IMR-90 (cell line): ENCODE results near the gene GRAMD4. TPM values are rescaled to one million over a fixed set of nuclear protein-coding genes. Genes with fewer than 3 reads are reported as not detected.

Source experiments
- ATAC-seq: fragments of 200-7000 bp; cut with Tn5 transposase; 2 replicates; pipeline ENCODE4 v1.9.1; 2020; ENCODE audit warnings: low read depth, mild to moderate bottlenecking, moderate library complexity
- BruUV-seq: library from RNA; stranded (reverse); fragments of 400-500 nt; replicated peaks from 2 replicates; lab custom pipeline; 2021; lab: Mats Ljungman, UMichigan
- CTCF ChIA-PET: fragments of 300-600 bp; formaldehyde crosslinking; extraction: SDS; loops from one replicate; lab custom pipeline; 2021; ENCODE audit warnings: antibody characterized with exemption; lab: Yijun Ruan, JAX
- POLR2A ChIA-PET: fragments of 300-600 bp; sonication (Branson Sonifier 250); formaldehyde crosslinking; loops from one replicate; lab custom pipeline; 2022; ENCODE audit warnings: antibody characterized with exemption; ENCODE audit not compliant: unreplicated experiment; lab: Charles Lee
- DNase-seq: peaks from one replicate; pipeline ENCODE4 v3.0.0; 2013
- H2AFZ ChIP-seq: replicated peaks from 2 replicates; pipeline ENCODE3; 2013; ENCODE audit warnings: low read length, mild to moderate bottlenecking; ENCODE audit not compliant: poor library complexity
- H2AK5ac ChIP-seq: 2 replicates; pipeline ENCODE4 v1.6.1; 2013; ENCODE audit warnings: low read depth, low read length, inconsistent platforms
- H2AK9ac ChIP-seq: replicated peaks from 2 replicates; pipeline ENCODE3; 2013; ENCODE audit warnings: mild to moderate bottlenecking, low read depth, low read length, moderate library complexity; ENCODE audit not compliant: poor library complexity
- H2BK120ac ChIP-seq: 2 replicates; pipeline ENCODE4 v1.6.1; 2013; ENCODE audit warnings: low read depth, low read length, inconsistent platforms
- H2BK15ac ChIP-seq: 3 replicates; pipeline ENCODE4 v1.6.1; 2013; ENCODE audit warnings: low read depth, low read length, inconsistent platforms
- H2BK20ac ChIP-seq: 2 replicates; pipeline ENCODE4 v1.6.1; 2013; ENCODE audit warnings: low read depth, mild to moderate bottlenecking, inconsistent platforms, low read length, moderate library complexity
- H2BK5ac ChIP-seq: 2 replicates; pipeline ENCODE4 v1.6.1; 2013; ENCODE audit warnings: mild to moderate bottlenecking, low read depth, low read length, inconsistent platforms; ENCODE audit not compliant: poor library complexity, severe bottlenecking
- H3K14ac ChIP-seq: replicated peaks from 2 replicates; pipeline ENCODE4 v1.6.1; 2013; ENCODE audit warnings: low read depth, low read length, inconsistent platforms
- H3K18ac ChIP-seq: 2 replicates; pipeline ENCODE4 v1.6.1; 2013; ENCODE audit warnings: low read depth, low read length, control low read depth
- H3K23ac ChIP-seq: 2 replicates; pipeline ENCODE4 v1.6.1; 2013; ENCODE audit warnings: low read depth, low read length, inconsistent platforms
- H3K27ac ChIP-seq: 2 replicates; pipeline ENCODE4 v1.5.1; 2013; ENCODE audit warnings: mild to moderate bottlenecking, control low read depth, low read length; ENCODE audit not compliant: insufficient read depth
- H3K27me3 ChIP-seq: 2 replicates; pipeline ENCODE4 v1.6.1; 2013; ENCODE audit warnings: low read length; ENCODE audit not compliant: control insufficient read depth, insufficient read depth
- H3K36me3 ChIP-seq: 2 replicates; pipeline ENCODE4 v1.6.1; 2013; ENCODE audit warnings: low read length, mixed read lengths; ENCODE audit not compliant: control insufficient read depth, insufficient read depth
- H3K4ac ChIP-seq: 2 replicates; pipeline ENCODE4 v1.6.1; 2013; ENCODE audit warnings: low read depth, low read length, inconsistent platforms
- H3K4me1 ChIP-seq: 2 replicates; pipeline ENCODE4 v1.6.1; 2013; ENCODE audit warnings: low read length, mixed read lengths; ENCODE audit not compliant: control insufficient read depth, insufficient read depth
- H3K4me2 ChIP-seq: 2 replicates; pipeline ENCODE4 v1.6.1; 2013; ENCODE audit warnings: low read depth, mild to moderate bottlenecking, control low read depth, low read length, moderate library complexity
- H3K4me3 ChIP-seq: 2 replicates; pipeline ENCODE4 v1.5.1; 2013; ENCODE audit warnings: low read depth, mild to moderate bottlenecking, control low read depth, low read length, moderate library complexity; ENCODE audit not compliant: insufficient read depth
- H3K56ac ChIP-seq: 2 replicates; pipeline ENCODE4 v1.6.1; 2013; ENCODE audit warnings: low read length, inconsistent platforms; ENCODE audit not compliant: insufficient read depth; ENCODE audit errors: extremely low read depth
- H3K79me1 ChIP-seq, 2 experiments: 2 replicates each; pipeline ENCODE4 v1.6.1; 2013; ENCODE audit warnings: low read length in 2 of 2, inconsistent platforms in 1 of 2, low read depth in 1 of 2
- H3K9ac ChIP-seq: 2 replicates; pipeline ENCODE4 v1.6.1; 2013; ENCODE audit warnings: low read depth, low read length, control low read depth
- H3K9me1 ChIP-seq: 2 replicates; pipeline ENCODE4 v1.6.1; 2013; ENCODE audit warnings: low read length, inconsistent platforms; ENCODE audit not compliant: insufficient read depth
- H3K9me3 ChIP-seq: 2 replicates; pipeline ENCODE4 v1.6.1; 2013; ENCODE audit warnings: low read length; ENCODE audit not compliant: control insufficient read depth, insufficient read depth
- H4K20me1 ChIP-seq: 2 replicates; pipeline ENCODE4 v1.6.1; 2013; ENCODE audit warnings: low read length, inconsistent platforms; ENCODE audit not compliant: insufficient read depth
- H4K5ac ChIP-seq: 2 replicates; pipeline ENCODE4 v1.6.1; 2013; ENCODE audit warnings: mild to moderate bottlenecking, low read depth, low read length, control low read depth
- H4K8ac ChIP-seq, 2 experiments: 2 replicates each; pipeline ENCODE4 v1.6.1; 2013; ENCODE audit warnings: low read depth in 2 of 2, low read length in 2 of 2, control low read depth in 1 of 2, inconsistent platforms in 1 of 2
- H4K91ac ChIP-seq: 2 replicates; pipeline ENCODE4 v1.6.1; 2013; ENCODE audit warnings: low read depth, low read length, inconsistent platforms; ENCODE audit not compliant: insufficient read depth
- BHLHE40 ChIP-seq: fragments of 150-350 bp; IDR thresholded peaks from 2 replicates; pipeline ENCODE4 v1.6.1; 2016; ENCODE audit warnings: mild to moderate bottlenecking, low read depth, low read length
- CEBPB ChIP-seq: IDR thresholded peaks from 2 replicates; pipeline ENCODE4 v1.6.1; 2012; ENCODE audit warnings: low read depth, low read length, improper control_type of control experiment
- CHD1 ChIP-seq: IDR thresholded peaks from 2 replicates; pipeline ENCODE4 v1.6.1; 2012; ENCODE audit warnings: low read depth, low read length, improper control_type of control experiment
- FOS ChIP-seq: fragments of 150-350 bp; IDR thresholded peaks from 2 replicates; pipeline ENCODE4 v1.6.1; 2016; ENCODE audit warnings: low read depth, low read length
- MAFK ChIP-seq: IDR thresholded peaks from 2 replicates; pipeline ENCODE4 v1.6.1; 2012; ENCODE audit warnings: low read depth, low read length, improper control_type of control experiment
- MAZ ChIP-seq: IDR thresholded peaks from 2 replicates; pipeline ENCODE4 v1.6.1; 2012; ENCODE audit warnings: low read depth, mild to moderate bottlenecking, low read length, improper control_type of control experiment, moderate library complexity, borderline replicate concordance
- MXI1 ChIP-seq: IDR thresholded peaks from 2 replicates; pipeline ENCODE4 v1.6.1; 2012; ENCODE audit warnings: low read depth, mild to moderate bottlenecking, low read length, moderate library complexity, borderline replicate concordance
- NFE2L2 ChIP-seq: fragments of 150-350 bp; IDR thresholded peaks from 2 replicates; pipeline ENCODE4 v1.6.1; 2016; ENCODE audit warnings: low read depth, mild to moderate bottlenecking, low read length
- POLR2A ChIP-seq: IDR thresholded peaks from 2 replicates; pipeline ENCODE4 v1.6.1; 2012; ENCODE audit warnings: mild to moderate bottlenecking, low read depth, low read length
- RAD21 ChIP-seq: IDR thresholded peaks from 2 replicates; pipeline ENCODE4 v1.6.1; 2012; ENCODE audit warnings: low read length, improper control_type of control experiment
- RCOR1 ChIP-seq: IDR thresholded peaks from 2 replicates; pipeline ENCODE4 v1.6.1; 2012; ENCODE audit warnings: mild to moderate bottlenecking, low read length, improper control_type of control experiment; ENCODE audit not compliant: insufficient replicate concordance
- RFX5 ChIP-seq: IDR thresholded peaks from 2 replicates; pipeline ENCODE4 v1.8.0; 2012; ENCODE audit warnings: low read depth, mild to moderate bottlenecking, low read length, moderate library complexity
- SMC3 ChIP-seq: fragments of 150-350 bp; IDR thresholded peaks from 2 replicates; pipeline ENCODE4 v1.6.1; 2016; ENCODE audit warnings: low read depth, mild to moderate bottlenecking, antibody characterized with exemption, low read length, moderate library complexity
- WGBS, 2 experiments: methylation state at CpG; one replicate each; pipeline versions ENCODE4 v1.1.5 to v1.1.7; 2013; ENCODE audit warnings: missing lambda C conversion rate in 2 of 2; ENCODE audit not compliant: insufficient read length in 1 of 2; ENCODE audit errors: extremely low coverage in 2 of 2; 5-methylcytosine and 5-hydroxymethylcytosine counted together
- dilution Hi-C: fragments of 300-500 bp; cut with HindIII; formaldehyde crosslinking; loops from one replicate; pipeline ENCODE4 v1.14.3; 2018; ENCODE audit warnings: low sequenced_read_pairs; ENCODE audit not compliant: unreplicated experiment
- in situ Hi-C: fragments of 300-500 bp; cut with MboI; formaldehyde crosslinking; loops from 3 replicates; pipeline ENCODE4 v1.14.3; 2019; ENCODE audit warnings: low sequenced_read_pairs, inconsistent platforms, mixed read lengths
- intact Hi-C: fragments of 100-400 bp; cut with micrococcal nuclease; formaldehyde crosslinking; loops from 2 replicates; pipeline ENCODE4 v1.10.0; 2022
- polyA plus RNA-seq, 3 experiments: library from polyadenylated mRNA; depleted of rRNA; stranded (reverse); fragments of >200 nt; gene quantifications; 2 replicates each; pipeline ENCODE4 v1.2.3, GENCODE V29; 2012; ENCODE audit warnings: low replicate concordance in 1 of 3
- total RNA-seq: library from RNA; depleted of rRNA; stranded (reverse); fragments of >200 nt; gene quantifications from 2 replicates; pipeline ENCODE4 v1.2.3, GENCODE V29; 2012
- TF ChIP-seq, protein P1 (sequence below): conservative IDR thresholded peaks from 2 replicates; pipeline ENCODE4 v1.5.1; 2012; ENCODE audit warnings: mild to moderate bottlenecking, low read depth, low read length, improper control_type of control experiment
- TF ChIP-seq, protein P2 (sequence below): fragments of 150-350 bp; IDR thresholded peaks from 2 replicates; pipeline ENCODE4 v1.6.1; 2017; ENCODE audit warnings: mild to moderate bottlenecking, antibody characterized with exemption, low read length, low read depth
- TF ChIP-seq, protein P3 (sequence below): fragments of 150-350 bp; IDR thresholded peaks from 2 replicates; pipeline ENCODE4 v1.6.1; 2016; ENCODE audit warnings: low read depth, mild to moderate bottlenecking, low read length, moderate library complexity, borderline replicate concordance

Gene GRAMD4
- total and polyA plus RNA-seq, 2 of the 4 experiments (the other 2 are of a cell fraction), result 2.7 to 5.8 TPM

DNA sequence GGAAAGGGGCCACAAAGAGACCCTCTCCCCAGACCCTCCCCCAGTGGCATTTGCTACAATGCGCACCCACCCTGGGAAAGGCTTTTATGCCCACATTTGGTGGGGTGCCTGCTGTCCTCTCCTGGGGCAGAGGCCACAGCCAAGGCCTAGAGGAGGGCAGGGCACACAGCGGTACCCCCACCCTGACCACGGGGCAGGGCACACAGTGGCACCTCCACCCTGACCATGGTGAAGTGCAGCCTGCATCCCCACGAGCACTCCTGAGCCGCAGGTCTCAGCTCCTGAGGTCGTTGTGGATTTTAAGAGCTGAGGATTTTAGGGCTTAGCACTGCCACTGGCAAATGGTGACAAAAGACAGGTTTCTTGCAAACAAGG lies 83.8 kb downstream of the GRAMD4 start:
- Histone ChIP-seq H3K4me2 (no peak overlapping the region), H3K4me3 (no peak overlapping the region), H2AK5ac (no peak overlapping the region), H3K4ac (no peak overlapping the region), H3K14ac (no peak overlapping the region), H3K18ac (no peak overlapping the region), H3K4me1 (no peaks in the 10 kb centered on the region), H4K5ac (no peak overlapping the region), H2BK120ac (no peak overlapping the region), H2BK5ac (no peak overlapping the region), H3K36me3 (peaks cover 74% of the 10 kb centered on the region), H2BK20ac (no peak overlapping the region), H2BK15ac (no peak overlapping the region), H3K27me3 (no peaks in the 10 kb centered on the region), H3K9me1 (peaks cover 8% of the 10 kb centered on the region; the same call in 1 of the 2 replicates), H3K79me1 (peaks cover 15 to 29% of the 10 kb centered on the region in 2 experiments), H2AFZ (no peak overlapping the region), H3K56ac (no peak overlapping the region), H4K20me1 (peaks cover 21% of the 10 kb centered on the region), H4K8ac (no peak overlapping the region), H3K23ac (no peak overlapping the region), H3K27ac (no peak overlapping the region), H3K9me3 (no peaks in the 10 kb centered on the region), H2AK9ac (no peak overlapping the region), H4K91ac (no peak overlapping the region), H3K9ac (no peak overlapping the region)
- in situ Hi-C loops, result no loop called here
- dilution Hi-C loops, result no loop called here
- intact Hi-C loops, result no loop called here
- 89% methylated on average over 4 of the region's 6 CpGs; no CpG with 5 or more reads in 1 of the 2 experiments for WGBS, 2 experiments
- ATAC-seq (no peak), DNase-seq (no peak)
- no TSS peak for BruUV-seq
- no peak for TF ChIP-seq MXI1
- TF ChIP-seq MAFK, result no peak
- TF ChIP-seq RCOR1, result no peak
- TF ChIP-seq RAD21, result no peak
- TF ChIP-seq, protein P1, sequence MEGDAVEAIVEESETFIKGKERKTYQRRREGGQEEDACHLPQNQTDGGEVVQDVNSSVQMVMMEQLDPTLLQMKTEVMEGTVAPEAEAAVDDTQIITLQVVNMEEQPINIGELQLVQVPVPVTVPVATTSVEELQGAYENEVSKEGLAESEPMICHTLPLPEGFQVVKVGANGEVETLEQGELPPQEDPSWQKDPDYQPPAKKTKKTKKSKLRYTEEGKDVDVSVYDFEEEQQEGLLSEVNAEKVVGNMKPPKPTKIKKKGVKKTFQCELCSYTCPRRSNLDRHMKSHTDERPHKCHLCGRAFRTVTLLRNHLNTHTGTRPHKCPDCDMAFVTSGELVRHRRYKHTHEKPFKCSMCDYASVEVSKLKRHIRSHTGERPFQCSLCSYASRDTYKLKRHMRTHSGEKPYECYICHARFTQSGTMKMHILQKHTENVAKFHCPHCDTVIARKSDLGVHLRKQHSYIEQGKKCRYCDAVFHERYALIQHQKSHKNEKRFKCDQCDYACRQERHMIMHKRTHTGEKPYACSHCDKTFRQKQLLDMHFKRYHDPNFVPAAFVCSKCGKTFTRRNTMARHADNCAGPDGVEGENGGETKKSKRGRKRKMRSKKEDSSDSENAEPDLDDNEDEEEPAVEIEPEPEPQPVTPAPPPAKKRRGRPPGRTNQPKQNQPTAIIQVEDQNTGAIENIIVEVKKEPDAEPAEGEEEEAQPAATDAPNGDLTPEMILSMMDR, result no peak
- TF ChIP-seq FOS, result no peak
- no peak for TF ChIP-seq CEBPB
- TF ChIP-seq, protein P2, sequence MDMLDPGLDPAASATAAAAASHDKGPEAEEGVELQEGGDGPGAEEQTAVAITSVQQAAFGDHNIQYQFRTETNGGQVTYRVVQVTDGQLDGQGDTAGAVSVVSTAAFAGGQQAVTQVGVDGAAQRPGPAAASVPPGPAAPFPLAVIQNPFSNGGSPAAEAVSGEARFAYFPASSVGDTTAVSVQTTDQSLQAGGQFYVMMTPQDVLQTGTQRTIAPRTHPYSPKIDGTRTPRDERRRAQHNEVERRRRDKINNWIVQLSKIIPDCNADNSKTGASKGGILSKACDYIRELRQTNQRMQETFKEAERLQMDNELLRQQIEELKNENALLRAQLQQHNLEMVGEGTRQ, result no peak
- no peak for TF ChIP-seq NFE2L2
- TF ChIP-seq RFX5, result no peak
- no peak for TF ChIP-seq CHD1
- TF ChIP-seq SMC3, result no peak
- TF ChIP-seq BHLHE40, result no peak
- TF ChIP-seq MAZ, result no peak
- TF ChIP-seq POLR2A, result no peak
- TF ChIP-seq, protein P3, sequence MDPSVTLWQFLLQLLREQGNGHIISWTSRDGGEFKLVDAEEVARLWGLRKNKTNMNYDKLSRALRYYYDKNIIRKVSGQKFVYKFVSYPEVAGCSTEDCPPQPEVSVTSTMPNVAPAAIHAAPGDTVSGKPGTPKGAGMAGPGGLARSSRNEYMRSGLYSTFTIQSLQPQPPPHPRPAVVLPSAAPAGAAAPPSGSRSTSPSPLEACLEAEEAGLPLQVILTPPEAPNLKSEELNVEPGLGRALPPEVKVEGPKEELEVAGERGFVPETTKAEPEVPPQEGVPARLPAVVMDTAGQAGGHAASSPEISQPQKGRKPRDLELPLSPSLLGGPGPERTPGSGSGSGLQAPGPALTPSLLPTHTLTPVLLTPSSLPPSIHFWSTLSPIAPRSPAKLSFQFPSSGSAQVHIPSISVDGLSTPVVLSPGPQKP, result no peak
- CTCF ChIA-PET, result no interaction called here
- POLR2A ChIA-PET, result interaction anchor here (0.6 kb wide), 1 partner anchor 102 kb away, joined by 5 read pairs; no protein-coding TSS in a partner anchor
